Measurements from ENCODE around the gene SLC25A3. TPM values are rescaled to one million over a fixed set of nuclear protein-coding genes. Genes with fewer than 3 reads are reported as not detected.

The SLC25A3 gene
- polyA plus RNA-seq, 1 donor = 728 TPM

DNA sequence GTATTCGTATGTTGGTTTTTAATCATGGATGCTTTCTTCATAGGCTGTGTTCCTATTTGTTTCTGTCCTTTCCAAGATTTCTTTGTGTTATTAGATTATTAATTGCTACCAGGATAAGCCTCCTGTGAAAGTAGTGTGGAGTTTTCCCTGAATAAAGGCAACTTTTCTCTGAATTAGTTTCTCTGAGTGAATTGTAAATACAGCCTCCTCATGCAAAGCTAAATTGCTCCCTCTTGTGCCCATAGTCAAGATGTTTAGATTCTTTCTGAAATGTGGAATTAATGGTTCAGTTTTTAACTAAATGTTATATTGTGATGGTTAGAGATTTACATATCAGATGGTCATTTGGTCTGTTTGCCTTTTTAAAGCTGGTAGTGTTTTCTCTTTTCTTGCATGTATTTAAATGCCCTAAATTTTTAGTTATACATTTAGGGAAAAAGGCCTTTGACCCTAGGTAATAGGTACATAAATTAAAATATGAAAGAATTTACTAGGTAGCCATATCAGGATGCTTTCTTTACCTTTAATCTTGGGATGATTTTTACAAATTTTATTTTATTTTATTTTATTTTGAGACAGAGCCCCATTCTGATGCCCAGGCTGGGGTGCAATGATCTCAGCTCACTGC is 60.5 kb downstream of the SLC25A3 start:
- DNase-seq = peak; percentile 50

Other genes with a start within 250 kb of the SLC25A3 start
- gene TMPO, start 78.1 kb upstream of the SLC25A3 start, polyA plus RNA-seq (ENCODE audit: insufficient read length) = 259 TPM
- 25.0 TPM for gene IKBIP, start 51.1 kb downstream of the SLC25A3 start, polyA plus RNA-seq (ENCODE audit: insufficient read length)
- gene APAF1, start 51.6 kb downstream of the SLC25A3 start, polyA plus RNA-seq (ENCODE audit: insufficient read length) = 46.2 TPM